OCI-LY3 (cell line): Measurements from ENCODE around the gene MAT2A.

ENCODE experiments used
- EZH2phosphoT487 ChIP-seq: fragments of 200-600 bp; shearing (Covaris generic); IDR thresholded peaks from 2 replicates; pipeline ENCODE4 v1.6.1; 2018; ENCODE audit warnings: antibody characterized with exemption, mixed run types, low read depth
- TF ChIP-seq, protein P1 (sequence below): fragments of 200-600, 300-600 bp; sonication (generic); IDR thresholded peaks from 2 replicates; pipeline ENCODE4 v1.5.1; 2014; ENCODE audit warnings: antibody characterized with exemption, low read length, low read depth

DNA sequence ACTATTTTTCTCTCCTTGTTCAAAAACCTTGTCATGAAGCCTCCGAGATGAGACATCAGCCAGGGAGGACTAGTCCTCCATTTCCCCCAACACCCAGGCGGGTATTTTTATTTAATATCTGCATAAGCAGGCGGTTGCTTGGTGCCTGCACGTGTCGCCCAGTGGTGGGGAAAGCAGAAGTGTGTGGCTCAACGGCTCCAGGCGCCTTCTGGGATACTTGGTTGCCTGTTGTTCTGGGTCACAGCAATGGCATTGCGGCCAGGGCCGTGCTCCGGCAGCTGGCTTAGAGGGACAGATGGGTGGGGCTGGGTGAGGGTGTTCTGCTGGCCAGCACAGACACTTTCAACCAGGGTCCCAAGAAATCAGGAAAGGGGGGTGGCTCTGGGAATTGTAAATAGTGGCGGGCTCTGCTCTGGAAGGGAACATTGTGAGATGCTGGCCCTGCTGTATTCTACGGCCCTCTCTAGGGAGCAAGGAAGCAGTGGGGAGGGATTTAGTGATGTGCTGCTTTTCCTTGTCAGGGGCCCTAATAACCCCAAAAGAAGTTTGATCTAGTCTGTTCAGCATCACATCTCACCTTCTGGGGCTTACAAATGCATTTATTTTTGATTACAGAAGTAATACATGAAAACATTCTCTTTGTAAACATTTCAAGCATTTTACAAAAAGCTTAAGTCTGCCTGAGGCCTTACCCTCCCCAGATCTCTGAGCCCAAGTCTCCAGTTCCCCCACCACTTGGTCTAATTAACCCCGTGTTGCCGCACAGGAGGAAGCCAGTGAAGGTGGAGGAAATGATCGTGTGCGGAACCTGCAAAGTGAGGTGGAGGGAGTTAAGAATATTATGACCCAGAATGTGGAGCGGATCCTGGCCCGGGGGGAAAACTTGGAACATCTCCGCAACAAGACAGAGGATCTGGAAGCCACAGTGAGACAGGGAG, 39.5 kb downstream of the MAT2A start:
- TF ChIP-seq, protein P1, sequence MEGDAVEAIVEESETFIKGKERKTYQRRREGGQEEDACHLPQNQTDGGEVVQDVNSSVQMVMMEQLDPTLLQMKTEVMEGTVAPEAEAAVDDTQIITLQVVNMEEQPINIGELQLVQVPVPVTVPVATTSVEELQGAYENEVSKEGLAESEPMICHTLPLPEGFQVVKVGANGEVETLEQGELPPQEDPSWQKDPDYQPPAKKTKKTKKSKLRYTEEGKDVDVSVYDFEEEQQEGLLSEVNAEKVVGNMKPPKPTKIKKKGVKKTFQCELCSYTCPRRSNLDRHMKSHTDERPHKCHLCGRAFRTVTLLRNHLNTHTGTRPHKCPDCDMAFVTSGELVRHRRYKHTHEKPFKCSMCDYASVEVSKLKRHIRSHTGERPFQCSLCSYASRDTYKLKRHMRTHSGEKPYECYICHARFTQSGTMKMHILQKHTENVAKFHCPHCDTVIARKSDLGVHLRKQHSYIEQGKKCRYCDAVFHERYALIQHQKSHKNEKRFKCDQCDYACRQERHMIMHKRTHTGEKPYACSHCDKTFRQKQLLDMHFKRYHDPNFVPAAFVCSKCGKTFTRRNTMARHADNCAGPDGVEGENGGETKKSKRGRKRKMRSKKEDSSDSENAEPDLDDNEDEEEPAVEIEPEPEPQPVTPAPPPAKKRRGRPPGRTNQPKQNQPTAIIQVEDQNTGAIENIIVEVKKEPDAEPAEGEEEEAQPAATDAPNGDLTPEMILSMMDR, result no peak
- no peak for TF ChIP-seq EZH2phosphoT487
